Astrocyte (in vitro differentiated cells and primary cell): Measurements from ENCODE around the gene ATG16L1.

Source experiments
- CTCF ChIP-seq: IDR thresholded peaks from 2 replicates; pipeline ENCODE4 v1.5.1; 2011; ENCODE audit warnings: low read depth, mild to moderate bottlenecking, inconsistent platforms, low read length, moderate library complexity; ENCODE audit not compliant: insufficient read depth
- EZH2 ChIP-seq: IDR thresholded peaks from 2 replicates; pipeline ENCODE4 v1.6.1; 2012; ENCODE audit warnings: mild to moderate bottlenecking, low read length, inconsistent platforms; ENCODE audit not compliant: insufficient read depth

GRCh38 chr2:233250568-233250967 is 905 bp upstream of the ATG16L1 start:
- no peak for TF ChIP-seq CTCF
- TF ChIP-seq EZH2 = no peak
